Activated CD8-positive, alpha-beta memory T cell treated with anti-CD3 and anti-CD28 coated beads, Interleukin-2, amount 50 U/mL, for 1 hour (primary cell): ENCODE measurements around the gene RPS6KA1.
"Not testable (repeated sequence)": the region's sequence is repeated elsewhere in the genome, so short reads cannot be mapped to it uniquely, and the experiment has no call there.

Experiments used
- DNase-seq: peaks from one replicate; pipeline ENCODE4 v3.0.0-alpha.2; 2020; ENCODE audit errors: extremely low read depth

Gene RPS6KA1

GRCh38 chr1:26529655-26530409, at the start of gene RPS6KA1:
TSS of gene RPS6KA1 (plus strand) at chr1:26529761. CDS start at chr1:26529921, 160 bp downstream.
- no peak for DNase-seq

DNA sequence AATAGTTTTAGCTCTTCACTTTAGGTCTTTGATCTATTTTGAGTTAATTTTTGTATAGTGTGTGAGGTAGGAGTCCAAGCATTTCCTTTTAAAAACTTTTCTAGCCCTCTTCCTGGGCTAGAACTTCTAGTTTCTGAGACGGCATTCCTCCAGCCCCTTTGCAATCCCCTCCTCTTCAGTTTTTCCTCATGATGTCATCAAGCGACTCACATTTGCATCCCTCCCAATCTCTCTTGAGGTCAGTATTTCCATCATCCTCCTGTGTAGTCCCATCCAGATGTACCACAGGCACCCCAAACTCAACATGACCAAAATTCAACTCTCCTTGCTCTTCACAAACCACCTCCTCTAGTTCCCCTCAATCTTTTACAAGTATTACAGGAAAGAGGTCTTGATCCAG, 46.6 kb upstream of the RPS6KA1 start:
- no peak for DNase-seq

- no peak for DNase-seq
These were observed 45.6 kb upstream of the RPS6KA1 start for GRCh38 chr1:26483980-26484379.

GRCh38 chr1:26490155-26490554, 39.4 kb upstream of the RPS6KA1 start:
- no peak for DNase-seq

GRCh38 chr1:26493267-26493666, 36.3 kb upstream of the RPS6KA1 start:
- DNase-seq: no peak

DNA sequence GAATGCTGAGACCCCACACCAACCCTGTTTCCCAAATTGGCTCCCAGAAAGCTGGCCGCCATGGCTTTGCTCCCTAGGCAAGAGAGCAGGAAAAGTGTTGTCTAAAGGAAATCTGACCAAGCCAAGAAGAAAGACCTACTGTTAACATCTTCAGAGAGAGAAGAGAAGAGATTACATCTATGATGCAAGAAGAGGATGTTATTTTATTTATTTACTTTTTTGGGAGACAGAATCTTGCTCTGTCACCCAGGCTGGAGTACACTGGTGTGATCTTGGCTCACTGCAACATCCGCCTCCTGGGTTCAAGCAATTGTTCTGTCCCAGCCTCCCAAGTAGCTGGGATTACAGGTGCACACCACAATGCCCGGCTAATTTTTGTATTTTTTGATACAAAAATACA, 35.6 kb upstream of the RPS6KA1 start:
- no peak for DNase-seq

- DNase-seq: no peak
These were observed 32.7 kb upstream of the RPS6KA1 start for GRCh38 chr1:26496861-26497260.

DNA sequence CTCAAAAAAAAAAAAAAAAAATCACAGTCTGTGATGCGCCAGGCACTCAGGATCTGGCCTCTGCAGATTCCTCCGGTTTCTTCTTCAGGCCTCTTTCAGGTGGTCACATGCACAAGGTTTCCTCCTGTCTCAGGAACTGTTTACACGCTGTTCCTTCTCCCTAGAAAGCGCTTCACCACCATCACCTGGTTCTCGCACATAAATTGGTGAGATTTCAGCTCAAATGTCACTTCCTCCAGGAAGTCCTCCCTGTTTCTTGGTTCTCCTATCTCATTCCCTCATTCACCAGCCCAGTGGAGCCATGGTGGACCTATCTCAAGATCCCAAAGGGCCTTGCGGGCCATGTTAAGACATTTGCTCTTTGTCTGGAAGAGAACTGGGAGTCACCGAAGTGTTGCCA, 30.7 kb upstream of the RPS6KA1 start:
- DNase-seq: no peak

GRCh38 chr1:26500488-26501175, 28.9 kb upstream of the RPS6KA1 start:
- peak; percentile 35 for DNase-seq

GRCh38 chr1:26510711-26511110, 18.9 kb upstream of the RPS6KA1 start:
- not testable (repeated sequence) for DNase-seq

- not testable (repeated sequence) for DNase-seq
These were observed 13.7 kb upstream of the RPS6KA1 start for GRCh38 chr1:26515836-26516235.

- DNase-seq: no peak
These were observed 12.4 kb upstream of the RPS6KA1 start for GRCh38 chr1:26516987-26517765.

- no peak for DNase-seq
These were observed 11.9 kb upstream of the RPS6KA1 start for GRCh38 chr1:26517766-26518049.

DNA sequence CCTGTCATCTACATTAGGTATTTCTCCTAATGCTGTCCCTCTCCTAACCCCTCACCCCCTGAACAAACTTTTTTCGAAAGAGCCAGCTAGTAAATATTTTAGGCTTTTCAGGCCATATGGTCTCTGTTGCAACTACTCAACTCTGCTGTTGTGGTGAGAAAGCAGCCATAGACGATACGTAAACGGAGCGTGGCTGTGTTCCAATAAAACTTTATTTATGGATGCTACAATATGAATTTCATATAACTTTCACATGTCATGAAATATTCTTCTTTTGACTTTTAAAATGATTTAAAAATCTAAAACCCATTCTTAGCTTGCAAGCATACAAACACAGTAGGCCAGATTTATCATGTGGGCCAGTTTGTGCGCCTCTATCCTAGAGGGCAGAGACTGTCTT, 11.2 kb upstream of the RPS6KA1 start:
- DNase-seq: no peak

- DNase-seq: no peak
These were observed 9.2 kb upstream of the RPS6KA1 start for GRCh38 chr1:26520339-26520738.

DNA sequence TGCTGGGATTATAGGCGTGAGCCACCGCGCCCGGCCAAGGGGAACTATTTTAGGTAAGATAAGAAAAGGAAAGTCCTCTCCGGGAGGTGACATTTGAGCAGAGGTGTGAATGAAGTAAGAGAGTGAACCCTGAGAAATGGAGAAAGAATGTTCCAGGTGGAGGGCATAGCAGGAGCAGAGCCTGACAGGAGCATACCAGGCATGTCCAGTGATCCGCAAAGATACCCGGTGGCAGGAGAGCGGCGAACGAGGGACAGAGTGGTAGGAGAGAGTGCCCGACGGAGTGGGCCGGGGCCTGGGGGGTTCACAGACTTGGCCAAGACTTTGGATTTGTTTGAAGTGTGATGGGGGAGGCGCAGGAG, 7.9 kb upstream of the RPS6KA1 start:
- DNase-seq: no peak

- no peak for DNase-seq
These were observed 7.5 kb upstream of the RPS6KA1 start for GRCh38 chr1:26522073-26522472.

DNA sequence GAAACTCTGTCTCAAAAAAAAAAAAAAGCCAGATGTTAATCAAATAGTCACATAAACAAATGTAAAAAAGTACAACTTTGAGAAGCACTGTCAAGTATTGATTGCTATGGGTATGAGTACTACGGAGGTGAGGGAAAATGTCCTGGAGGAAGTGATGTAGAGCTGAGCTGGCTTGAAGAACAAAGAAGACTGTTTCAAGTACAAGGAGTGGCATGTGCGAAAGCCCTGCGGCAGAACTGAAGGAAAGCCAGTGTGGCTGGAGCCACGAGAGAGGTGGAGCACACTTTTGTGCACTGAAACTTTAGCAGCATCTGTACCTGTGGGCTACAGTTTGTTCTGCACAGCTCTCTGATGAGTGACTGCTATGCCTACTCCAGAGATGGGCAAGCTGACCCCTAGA, 5.4 kb upstream of the RPS6KA1 start:
- DNase-seq: no peak

DNA sequence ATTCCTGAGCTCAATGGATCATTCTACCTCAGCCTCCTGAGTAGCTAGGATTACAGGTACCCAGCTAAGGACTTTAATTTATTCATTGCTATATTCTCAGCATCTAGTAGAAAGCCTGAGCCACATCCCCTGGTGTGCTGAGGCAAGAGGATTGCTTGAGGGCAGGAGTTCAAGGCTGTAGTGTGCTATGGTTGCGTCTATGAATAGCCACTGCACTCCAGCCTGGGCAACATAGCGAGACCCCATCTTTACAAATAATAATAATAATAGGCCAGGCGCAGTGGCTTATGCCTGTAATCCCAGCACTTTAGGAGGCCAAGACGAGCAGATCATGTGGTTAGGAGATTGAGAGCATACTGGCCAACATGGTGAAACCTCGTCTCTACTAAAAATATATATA, 3.3 kb upstream of the RPS6KA1 start:
- no peak for DNase-seq

DNA sequence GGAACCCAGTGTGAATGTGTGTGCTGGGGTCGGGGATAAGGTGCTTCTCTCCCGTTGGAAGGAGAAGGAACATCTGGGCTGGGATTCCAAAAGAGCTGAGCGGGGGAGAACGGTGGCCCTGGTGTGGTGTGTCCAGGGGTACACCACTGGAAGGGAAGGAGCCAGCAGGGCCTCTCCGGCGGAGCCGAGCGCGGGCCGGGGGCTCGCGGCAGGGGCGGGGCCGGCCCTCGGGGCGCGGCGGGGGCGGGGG, 231 bp upstream of the RPS6KA1 start:
- no peak for DNase-seq

- DNase-seq: no peak
These were observed 891 bp downstream of the RPS6KA1 start for GRCh38 chr1:26530410-26530894.

- DNase-seq: no peak
These were observed 1.5 kb downstream of the RPS6KA1 start for GRCh38 chr1:26530895-26531598.
